H1 (cell line): ENCODE data around the gene OOSP4A. TPM values are rescaled to one million over a fixed set of nuclear protein-coding genes. Genes with fewer than 3 reads are reported as not detected.

Experiments used
- CTCF ChIA-PET: fragments of 300-600 bp; sonication (Branson Sonifier 250); formaldehyde crosslinking; loops from one replicate; lab custom pipeline; 2021; ENCODE audit not compliant: partially characterized antibody; lab: Charles Lee
- POLR2A ChIA-PET: fragments of 300-600 bp; sonication (Branson Sonifier 250); formaldehyde crosslinking; loops from one replicate; lab custom pipeline; 2021; ENCODE audit warnings: inconsistent platforms; ENCODE audit not compliant: partially characterized antibody; lab: Charles Lee
- DNase-seq, 2 experiments: peaks; one replicate each; pipeline versions ENCODE4 v3.0.0 to v3.0.0-alpha.2; 2010 to 2022; ENCODE audit warnings: low spot score in 2 of 2, low read depth in 1 of 2, mixed read lengths in 1 of 2
- FAIRE-seq: peaks from 2 replicates; lab custom pipeline; 2011; peaks lifted over from hg19 to GRCh38; lab: Jason Lieb, UNC
- H2AFZ ChIP-seq: 2 replicates; pipeline ENCODE4 v1.8.1; 2012; ENCODE audit warnings: low read length, inconsistent platforms
- H2AK5ac ChIP-seq: 2 replicates; pipeline ENCODE4 v1.6.1; 2013; ENCODE audit warnings: low read depth, low read length
- H2BK120ac ChIP-seq: replicated peaks from 2 replicates; pipeline ENCODE3; 2013; ENCODE audit warnings: low read depth, low read length, inconsistent platforms
- H2BK12ac ChIP-seq: 2 replicates; pipeline ENCODE4 v1.6.1; 2013; ENCODE audit warnings: low read depth, low read length
- H2BK15ac ChIP-seq: 2 replicates; pipeline ENCODE4 v1.6.1; 2013; ENCODE audit warnings: low read length
- H2BK20ac ChIP-seq: 2 replicates; pipeline ENCODE4 v1.6.1; 2013; ENCODE audit warnings: low read length
- H2BK5ac ChIP-seq: 2 replicates; pipeline ENCODE4 v1.6.1; 2013; ENCODE audit warnings: low read depth, low read length
- H3K14ac ChIP-seq: 2 replicates; pipeline ENCODE4 v1.6.1; 2013; ENCODE audit warnings: inconsistent platforms; ENCODE audit not compliant: insufficient read length
- H3K18ac ChIP-seq: 2 replicates; pipeline ENCODE4 v1.6.1; 2013; ENCODE audit warnings: low read length; ENCODE audit errors: extremely low read depth
- H3K23ac ChIP-seq: 2 replicates; pipeline ENCODE4 v1.6.1; 2013; ENCODE audit warnings: inconsistent platforms; ENCODE audit not compliant: insufficient read length
- H3K23me2 ChIP-seq: 2 replicates; pipeline ENCODE4 v1.6.1; 2013; ENCODE audit warnings: low read depth, low read length
- H3K27ac ChIP-seq: 2 replicates; pipeline ENCODE4 v1.6.1; 2011; ENCODE audit warnings: low read depth, low read length, inconsistent platforms
- H3K27me3 ChIP-seq, 4 experiments: replicated peaks in 1 of 4; 1 replicate in 1 of 4; 2 replicates in 3 of 4; pipeline versions ENCODE4 v1.6.1 to v1.8.1; 2011 to 2013; ENCODE audit warnings: low read length in 3 of 4, mild to moderate bottlenecking in 3 of 4, inconsistent platforms in 2 of 4, mixed read lengths in 2 of 4, moderate library complexity in 1 of 4; ENCODE audit not compliant: control insufficient read depth in 3 of 4, insufficient read depth in 3 of 4; ENCODE audit errors: extremely low read depth in 1 of 4
- H3K36me3 ChIP-seq, 4 experiments: 2 replicates each; pipeline versions ENCODE4 v1.6.1 to v1.8.1; 2011 to 2013; ENCODE audit warnings: mild to moderate bottlenecking in 4 of 4, low read length in 3 of 4, moderate library complexity in 2 of 4, control low read depth in 1 of 4, inconsistent platforms in 1 of 4; ENCODE audit not compliant: insufficient read depth in 4 of 4, control insufficient read depth in 2 of 4
- H3K4ac ChIP-seq: replicated peaks from 2 replicates; pipeline ENCODE3; 2013; ENCODE audit warnings: low read length, low read depth, mixed read lengths, inconsistent platforms; ENCODE audit not compliant: insufficient read length
- H3K4me1 ChIP-seq, 4 experiments: replicated peaks in 1 of 4; 1 replicate in 1 of 4; 2 replicates in 3 of 4; pipeline versions ENCODE4 v1.6.1 to v1.8.1; 2011 to 2013; ENCODE audit warnings: low read length in 3 of 4, inconsistent platforms in 2 of 4, mixed read lengths in 1 of 4; ENCODE audit not compliant: insufficient read depth in 4 of 4, control insufficient read depth in 3 of 4
- H3K4me2 ChIP-seq, 2 experiments: 2 replicates each; pipeline versions ENCODE4 v1.6.1 to v1.8.1; 2011 to 2013; ENCODE audit warnings: low read depth in 2 of 2, low read length in 2 of 2, control low read depth in 1 of 2, inconsistent platforms in 1 of 2, mild to moderate bottlenecking in 1 of 2; ENCODE audit not compliant: insufficient read depth in 1 of 2
- H3K4me3 ChIP-seq, 4 experiments: fragments of 200-600, 300-600 bp in 1 of 4; sonication (generic), shearing (Covaris generic), sonication (Bioruptor Twin) in 1 of 4; 2 replicates each; pipeline versions ENCODE4 v1.5.1 to v1.8.1; 2011 to 2016; ENCODE audit warnings: low read length in 4 of 4, low read depth in 3 of 4, control low read depth in 2 of 4, inconsistent platforms in 2 of 4, mild to moderate bottlenecking in 2 of 4, mixed read lengths in 1 of 4, moderate library complexity in 1 of 4; ENCODE audit not compliant: insufficient read depth in 2 of 4; ENCODE audit errors: extremely low read depth in 1 of 4
- H3K56ac ChIP-seq: replicated peaks from 2 replicates; pipeline ENCODE3; 2013; ENCODE audit warnings: low read depth, mild to moderate bottlenecking, mixed read lengths, low read length, inconsistent platforms; ENCODE audit not compliant: insufficient read length
- H3K79me1 ChIP-seq: 2 replicates; pipeline ENCODE4 v1.6.1; 2013; ENCODE audit warnings: low read depth, low read length, control low read depth
- H3K79me2 ChIP-seq, 2 experiments: 2 replicates each; pipeline versions ENCODE4 v1.6.1 to v1.8.1; 2012 to 2013; ENCODE audit warnings: low read length in 2 of 2, mild to moderate bottlenecking in 2 of 2, inconsistent platforms in 1 of 2; ENCODE audit not compliant: insufficient read depth in 2 of 2, control insufficient read depth in 1 of 2
- H3K9ac ChIP-seq, 4 experiments: replicated peaks in 1 of 4; 1 replicate in 1 of 4; 2 replicates in 3 of 4; pipeline versions ENCODE4 v1.6.1 to v1.8.1; 2011 to 2013; ENCODE audit warnings: low read depth in 3 of 4, low read length in 3 of 4, control low read depth in 2 of 4, mild to moderate bottlenecking in 2 of 4, moderate library complexity in 2 of 4, inconsistent platforms in 1 of 4; ENCODE audit errors: extremely low read depth in 1 of 4
- H3K9me3 ChIP-seq, 2 experiments: 2 replicates each; pipeline versions ENCODE4 v1.6.1 to v1.8.1; 2012 to 2013; ENCODE audit warnings: mild to moderate bottlenecking in 2 of 2, moderate library complexity in 2 of 2, control low read depth in 1 of 2, inconsistent platforms in 1 of 2, low read depth in 1 of 2, low read length in 1 of 2, mixed read lengths in 1 of 2; ENCODE audit not compliant: insufficient read depth in 2 of 2
- H4K20me1 ChIP-seq, 2 experiments: replicated peaks in 1 of 2; 2 replicates each; pipeline versions ENCODE3 to v1.8.1; 2011 to 2013; ENCODE audit warnings: inconsistent platforms in 2 of 2, low read length in 2 of 2, mild to moderate bottlenecking in 1 of 2; ENCODE audit not compliant: insufficient read depth in 2 of 2, control insufficient read depth in 1 of 2
- H4K5ac ChIP-seq: 2 replicates; pipeline ENCODE4 v1.6.1; 2013; ENCODE audit warnings: low read length, low read depth, mixed read lengths, inconsistent platforms; ENCODE audit not compliant: insufficient read length
- H4K8ac ChIP-seq: 2 replicates; pipeline ENCODE4 v1.8.0; 2013; ENCODE audit warnings: mild to moderate bottlenecking, moderate library complexity, low read length, inconsistent platforms; ENCODE audit not compliant: insufficient read depth; ENCODE audit errors: extremely low read depth
- H4K91ac ChIP-seq: replicated peaks from 2 replicates; pipeline ENCODE3; 2013; ENCODE audit warnings: low read length, mixed read lengths, inconsistent platforms; ENCODE audit not compliant: insufficient read length
- EZH2 ChIP-seq: fragments of 200-600 bp; sonication (generic); IDR thresholded peaks from 2 replicates; pipeline ENCODE4 v1.7.1; 2012; ENCODE audit warnings: low read depth, mild to moderate bottlenecking, moderate library complexity, low read length, inconsistent platforms; ENCODE audit not compliant: severe bottlenecking
- HDAC6 ChIP-seq: IDR thresholded peaks from one replicate; pipeline ENCODE4 v1.7.1; 2012; ENCODE audit warnings: low read depth, mild to moderate bottlenecking, inconsistent platforms, low read length, moderate library complexity
- JUND ChIP-seq: IDR thresholded peaks from 2 replicates; pipeline ENCODE4 v1.6.1; 2011; ENCODE audit warnings: mild to moderate bottlenecking, improper control_type of control experiment, low read length
- KDM5A ChIP-seq: fragments of 200-600 bp; IDR thresholded peaks from 2 replicates; pipeline ENCODE4 v1.7.1; 2012; ENCODE audit warnings: mild to moderate bottlenecking, low read length, inconsistent platforms, mixed read lengths
- NANOG ChIP-seq: IDR thresholded peaks from 2 replicates; pipeline ENCODE4 v1.6.1; 2011; ENCODE audit warnings: low read length, low read depth, mild to moderate bottlenecking, inconsistent platforms; ENCODE audit not compliant: insufficient read depth, poor library complexity, severe bottlenecking
- POLR2A ChIP-seq, 2 experiments: IDR thresholded peaks; 1 replicate in 1 of 2; 2 replicates in 1 of 2; pipeline ENCODE4 v1.6.1; 2011; ENCODE audit warnings: low read depth in 2 of 2, low read length in 2 of 2, mild to moderate bottlenecking in 2 of 2; ENCODE audit errors: control extremely low read depth in 1 of 2
- POLR2AphosphoS5 ChIP-seq: IDR thresholded peaks from 2 replicates; pipeline ENCODE4 v1.6.1; 2011; ENCODE audit warnings: low read depth, low read length
- RAD21 ChIP-seq, 2 experiments: IDR thresholded peaks in 1 of 2; conservative IDR thresholded peaks in 1 of 2; 2 replicates each; pipeline ENCODE4 v1.6.1; 2011; ENCODE audit warnings: low read depth in 2 of 2, low read length in 2 of 2, improper control_type of control experiment in 1 of 2, inconsistent platforms in 1 of 2, mild to moderate bottlenecking in 1 of 2, moderate library complexity in 1 of 2
- RXRA ChIP-seq: IDR thresholded peaks from 2 replicates; pipeline ENCODE4 v1.6.1; 2011; ENCODE audit warnings: low read depth, mild to moderate bottlenecking, low read length, moderate library complexity; ENCODE audit not compliant: insufficient read depth
- SIN3A ChIP-seq, 2 experiments: IDR thresholded peaks in 1 of 2; conservative IDR thresholded peaks in 1 of 2; 2 replicates each; pipeline ENCODE4 v1.6.1; 2011 to 2012; ENCODE audit warnings: low read length in 2 of 2, improper control_type of control experiment in 1 of 2, low read depth in 1 of 2, mild to moderate bottlenecking in 1 of 2
- SIX5 ChIP-seq: IDR thresholded peaks from 2 replicates; pipeline ENCODE4 v1.6.1; 2011; ENCODE audit warnings: mild to moderate bottlenecking, low read depth, low read length
- SP4 ChIP-seq: IDR thresholded peaks from 2 replicates; pipeline ENCODE4 v1.6.1; 2012; ENCODE audit warnings: low read length, inconsistent platforms
- TAF7 ChIP-seq: optimal IDR thresholded peaks from 2 replicates; pipeline ENCODE3; 2011; ENCODE audit warnings: low read depth, mild to moderate bottlenecking, inconsistent platforms, low read length, moderate library complexity, borderline replicate concordance
- WGBS, 2 experiments: shearing (Covaris generic) in 1 of 2; methylation state at CpG; one replicate each; pipeline versions ENCODE4 v1.1.6 to v1.1.7; 2013 to 2015; ENCODE audit warnings: low lambda C conversion rate in 2 of 2, mixed read lengths in 2 of 2, inconsistent platforms in 1 of 2, low coverage in 1 of 2, missing lambda C conversion rate in 1 of 2; ENCODE audit not compliant: insufficient replicate concordance in 2 of 2, insufficient coverage in 1 of 2, insufficient read length in 1 of 2; ENCODE audit errors: extremely low coverage in 1 of 2, missing lambda C conversion rate in 1 of 2; 5-methylcytosine and 5-hydroxymethylcytosine counted together
- polyA plus RNA-seq, 7 experiments: library from polyadenylated mRNA; depleted of rRNA in 3 of 7; stranded (reverse) in 5 of 7; unstranded in 2 of 7; fragments of >200 nt in 5 of 7; fragments of 200-250 nt in 2 of 7; gene quantifications; 1 replicate in 5 of 7; 2 replicates in 1 of 7; 4 replicates in 1 of 7; pipeline versions ENCODE4 v1.2.1 to v1.2.3, GENCODE V29; 2011 to 2013; ENCODE audit warnings: missing spikeins in 2 of 7, mixed read lengths in 2 of 7
- total RNA-seq: library from RNA; stranded (reverse); fragmentation: NEBNext Ultra II Directional; extraction: Animal tissue kit (Norgen Biotek cat#: 25700); gene quantifications from 2 replicates; pipeline ENCODE4 v1.2.1, GENCODE V29; 2021

OOSP4A gene
- total and polyA plus RNA-seq, 2 of the 8 experiments (the other 6 are each of a cell fraction or from before 2014, with no cell fraction given): not detected

- Histone ChIP-seq H3K56ac (no peak overlapping the region), H4K8ac (no peak overlapping the region), H3K79me2 (no peaks in the 10 kb centered on the region), H3K36me3 (no peaks in the 10 kb centered on the region), H3K27ac (no peak overlapping the region), H3K9me3 (no peaks in the 10 kb centered on the region), H2BK120ac (no peak overlapping the region), H3K18ac (no peak overlapping the region), H4K91ac (no peak overlapping the region), H2AFZ (no peak overlapping the region), H3K27me3 (no peaks in the 10 kb centered on the region), H3K4ac (no peak overlapping the region), H3K14ac (no peak overlapping the region), H2BK5ac (no peak overlapping the region), H3K9ac (no peak overlapping the region), H4K5ac (no peak overlapping the region), H3K4me1 (no peaks in the 10 kb centered on the region), H2BK12ac (no peak overlapping the region), H4K20me1 (no peaks in the 10 kb centered on the region), H3K23ac (no peak overlapping the region), H3K4me2 (no peak overlapping the region), H2BK20ac (no peak overlapping the region), H2AK5ac (no peak overlapping the region), H3K23me2 (no peaks in the 10 kb centered on the region), H2BK15ac (no peak overlapping the region), H3K79me1 (no peaks in the 10 kb centered on the region), H3K4me3 (no peak overlapping the region)
- CTCF ChIA-PET: interaction anchor here (1.0 to 1.2 kb wide), 2 partner anchors 13 to 25 kb away, joined by 3 read pairs; no protein-coding TSS in a partner anchor
- WGBS, 2 experiments: 95% methylated on average over 9 of the region's 9 CpGs; no CpG with 5 or more reads in 1 of the 2 experiments
- TF ChIP-seq SIN3A (conservative IDR thresholded peaks at IDR 0.05 in 1 of 2, IDR thresholded peaks at IDR 0.05 in 1 of 2; ENCODE audit: low read depth in 1 of 2, low read length in 2 of 2) (no peak), KDM5A (no peak), TAF7 (no peak), POLR2AphosphoS5 (no peak), HDAC6 (no peak), RAD21 (IDR thresholded peaks at IDR 0.05 in 1 of 2, conservative IDR thresholded peaks at IDR 0.05 in 1 of 2; ENCODE audit: low read depth in 2 of 2, low read length in 2 of 2) (no peak), EZH2 (no peak), POLR2A (IDR thresholded peaks at IDR 0.05; ENCODE audit: control extremely low read depth in 1 of 2, low read depth in 2 of 2, low read length in 2 of 2) (no peak), NANOG (no peak), JUND (no peak), RXRA (no peak), SIX5 (no peak), SP4 (no peak)
- DNase-seq: no peak
- POLR2A ChIA-PET: no interaction called here
- FAIRE-seq: no peak
Measured at GRCh38 chr11:59960502-59961381, 3.1 kb upstream of the OOSP4A start.
